ENCODE measurements around the gene PTH2.

The PTH2 gene

GRCh38 chr19:49430678-49431329, 7.6 kb upstream of the PTH2 start:
- no peak for DNase-seq

- no peak for DNase-seq
These were observed 7.0 kb upstream of the PTH2 start for GRCh38 chr19:49430172-49430677.

- DNase-seq = no peak
These were observed 5.6 kb upstream of the PTH2 start for GRCh38 chr19:49428547-49429451.

GRCh38 chr19:49427855-49428546, 4.8 kb upstream of the PTH2 start:
- DNase-seq = peak; percentile 75

GRCh38 chr19:49427339-49427738, 4.1 kb upstream of the PTH2 start:
- DNase-seq = no peak

GRCh38 chr19:49425922-49426592, 2.8 kb upstream of the PTH2 start:
- no peak for DNase-seq

GRCh38 chr19:49425178-49425577, 1.9 kb upstream of the PTH2 start, which contains the start of gene GFY:
Gene GFY (plus strand): TSS chr19:49425388. CDS start chr19:49426431, 1,043 bp downstream.
- DNase-seq = no peak

- DNase-seq = no peak
These were observed 703 bp upstream of the PTH2 start for GRCh38 chr19:49423985-49424303.

GRCh38 chr19:49422407-49423070, 702 bp downstream of the PTH2 start:
- DNase-seq = peak; percentile 78

- no peak for DNase-seq
These were observed 1.4 kb downstream of the PTH2 start for GRCh38 chr19:49421878-49422202.

- peak; percentile 73 for DNase-seq
These were observed 2.0 kb downstream of the PTH2 start for GRCh38 chr19:49421039-49421877.

GRCh38 chr19:49420227-49420626, 3.0 kb downstream of the PTH2 start:
- DNase-seq = no peak

GRCh38 chr19:49419173-49419572, 4.1 kb downstream of the PTH2 start:
- DNase-seq = no peak

- DNase-seq = no peak
These were observed 4.7 kb downstream of the PTH2 start for GRCh38 chr19:49418511-49418910.

- no peak for DNase-seq
These were observed 6.2 kb downstream of the PTH2 start for GRCh38 chr19:49417088-49417487.

- no peak for DNase-seq
These were observed 7.4 kb downstream of the PTH2 start for GRCh38 chr19:49415810-49416200.

- DNase-seq = no peak
These were observed 8.0 kb downstream of the PTH2 start for GRCh38 chr19:49415102-49415809.

GRCh38 chr19:49414256-49414655, 9.0 kb downstream of the PTH2 start:
- DNase-seq = no peak

- DNase-seq = no peak
These were observed 9.9 kb downstream of the PTH2 start for GRCh38 chr19:49413348-49413747.

GRCh38 chr19:49411681-49412326, 11.4 kb downstream of the PTH2 start:
- DNase-seq = no peak
